ENCODE data around the gene KCNQ5. TPM values are rescaled to one million over a fixed set of nuclear protein-coding genes. Genes with fewer than 3 reads are reported as not detected.

KCNQ5 gene
- total RNA-seq, 1 experiment from 2014 or later, result 2.0 TPM

DNA sequence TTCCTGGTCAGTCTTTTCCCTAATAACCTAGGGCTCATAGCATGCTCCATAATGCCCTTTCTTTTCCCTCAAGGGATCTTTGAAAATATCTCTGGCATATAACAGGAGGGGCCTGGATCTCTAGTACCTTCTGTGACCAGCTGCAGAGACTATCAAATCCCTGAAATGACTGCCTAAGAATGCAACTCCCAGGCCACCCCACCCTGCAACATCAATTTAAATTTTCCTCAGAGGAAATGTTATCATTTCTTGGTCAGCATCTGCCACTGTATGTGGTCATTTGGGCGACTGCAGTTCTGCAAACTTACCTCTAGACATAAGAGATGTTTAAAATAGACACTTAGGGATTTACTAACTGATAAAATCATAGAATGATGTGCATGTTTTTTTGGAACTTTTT is 200.2 kb downstream of the KCNQ5 start (continued):
- TF ChIP-seq, protein P1, sequence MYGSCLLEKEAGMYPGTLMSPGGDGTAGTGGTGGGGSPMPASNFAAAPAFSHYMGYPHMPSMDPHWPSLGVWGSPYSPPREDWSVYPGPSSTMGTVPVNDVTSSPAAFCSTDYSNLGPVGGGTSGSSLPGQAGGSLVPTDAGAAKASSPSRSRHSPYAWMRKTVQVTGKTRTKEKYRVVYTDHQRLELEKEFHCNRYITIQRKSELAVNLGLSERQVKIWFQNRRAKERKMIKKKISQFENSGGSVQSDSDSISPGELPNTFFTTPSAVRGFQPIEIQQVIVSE (CRISPR knock-in tag; IDR thresholded peaks at IDR 0.05; ENCODE audit: borderline replicate concordance), result no peak
- TF ChIP-seq MYBL2 (CRISPR knock-in tag; IDR thresholded peaks at IDR 0.05), result no peak
- TF ChIP-seq, protein P2, sequence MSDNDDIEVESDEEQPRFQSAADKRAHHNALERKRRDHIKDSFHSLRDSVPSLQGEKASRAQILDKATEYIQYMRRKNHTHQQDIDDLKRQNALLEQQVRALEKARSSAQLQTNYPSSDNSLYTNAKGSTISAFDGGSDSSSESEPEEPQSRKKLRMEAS (CRISPR knock-in tag; IDR thresholded peaks at IDR 0.05), result no peak

DNA sequence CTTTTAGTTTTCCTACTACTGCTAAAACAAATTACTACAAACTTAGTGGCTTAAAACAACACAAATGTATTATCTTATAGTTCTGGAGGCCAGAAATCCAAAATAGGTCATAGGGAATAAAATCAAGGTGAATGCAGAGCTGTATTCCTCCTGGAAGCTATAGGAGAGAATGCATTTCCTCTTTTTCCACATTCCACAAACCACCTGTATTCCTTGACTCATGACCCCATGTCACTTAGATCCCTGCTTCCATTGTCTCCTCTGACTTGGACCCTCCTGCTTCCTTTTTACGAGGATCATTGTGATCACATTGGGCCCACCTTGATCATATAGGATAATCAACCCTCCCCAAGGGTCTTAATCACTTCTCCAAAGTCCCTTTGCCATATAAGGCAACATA is 200.8 kb downstream of the KCNQ5 start:
- H3K27ac Mint-ChIP-seq, result no peak overlapping the region
- DNase-seq (ENCODE audit: low spot score), result no peak
- ChIA-PET CTCF (interaction anchor here (0.6 kb wide), 1 partner anchor 16 kb away, joined by 3 read pairs; no protein-coding TSS in a partner anchor), POLR2A (no interaction called here)
- H3K36me3 Mint-ChIP-seq, result no peaks in the 10 kb centered on the region
- H3K9me3 Mint-ChIP-seq, result no peaks in the 10 kb centered on the region
- no peak overlapping the region for H3K4me3 Mint-ChIP-seq
- peaks cover 6% of the 10 kb centered on the region for H3K4me1 Mint-ChIP-seq
- H3K27me3 Mint-ChIP-seq (ENCODE audit: low read depth), result no peaks in the 10 kb centered on the region
- ATAC-seq, result peak; percentile 84
- TF ChIP-seq, protein P3, sequence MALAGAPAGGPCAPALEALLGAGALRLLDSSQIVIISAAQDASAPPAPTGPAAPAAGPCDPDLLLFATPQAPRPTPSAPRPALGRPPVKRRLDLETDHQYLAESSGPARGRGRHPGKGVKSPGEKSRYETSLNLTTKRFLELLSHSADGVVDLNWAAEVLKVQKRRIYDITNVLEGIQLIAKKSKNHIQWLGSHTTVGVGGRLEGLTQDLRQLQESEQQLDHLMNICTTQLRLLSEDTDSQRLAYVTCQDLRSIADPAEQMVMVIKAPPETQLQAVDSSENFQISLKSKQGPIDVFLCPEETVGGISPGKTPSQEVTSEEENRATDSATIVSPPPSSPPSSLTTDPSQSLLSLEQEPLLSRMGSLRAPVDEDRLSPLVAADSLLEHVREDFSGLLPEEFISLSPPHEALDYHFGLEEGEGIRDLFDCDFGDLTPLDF (CRISPR knock-in tag; IDR thresholded peaks at IDR 0.05), result no peak
- TF ChIP-seq, protein P4, sequence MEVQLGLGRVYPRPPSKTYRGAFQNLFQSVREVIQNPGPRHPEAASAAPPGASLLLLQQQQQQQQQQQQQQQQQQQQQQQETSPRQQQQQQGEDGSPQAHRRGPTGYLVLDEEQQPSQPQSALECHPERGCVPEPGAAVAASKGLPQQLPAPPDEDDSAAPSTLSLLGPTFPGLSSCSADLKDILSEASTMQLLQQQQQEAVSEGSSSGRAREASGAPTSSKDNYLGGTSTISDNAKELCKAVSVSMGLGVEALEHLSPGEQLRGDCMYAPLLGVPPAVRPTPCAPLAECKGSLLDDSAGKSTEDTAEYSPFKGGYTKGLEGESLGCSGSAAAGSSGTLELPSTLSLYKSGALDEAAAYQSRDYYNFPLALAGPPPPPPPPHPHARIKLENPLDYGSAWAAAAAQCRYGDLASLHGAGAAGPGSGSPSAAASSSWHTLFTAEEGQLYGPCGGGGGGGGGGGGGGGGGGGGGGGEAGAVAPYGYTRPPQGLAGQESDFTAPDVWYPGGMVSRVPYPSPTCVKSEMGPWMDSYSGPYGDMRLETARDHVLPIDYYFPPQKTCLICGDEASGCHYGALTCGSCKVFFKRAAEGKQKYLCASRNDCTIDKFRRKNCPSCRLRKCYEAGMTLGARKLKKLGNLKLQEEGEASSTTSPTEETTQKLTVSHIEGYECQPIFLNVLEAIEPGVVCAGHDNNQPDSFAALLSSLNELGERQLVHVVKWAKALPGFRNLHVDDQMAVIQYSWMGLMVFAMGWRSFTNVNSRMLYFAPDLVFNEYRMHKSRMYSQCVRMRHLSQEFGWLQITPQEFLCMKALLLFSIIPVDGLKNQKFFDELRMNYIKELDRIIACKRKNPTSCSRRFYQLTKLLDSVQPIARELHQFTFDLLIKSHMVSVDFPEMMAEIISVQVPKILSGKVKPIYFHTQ (CRISPR knock-in tag; IDR thresholded peaks at IDR 0.05), result no peak
- TF ChIP-seq ZNF396 (CRISPR knock-in tag; IDR thresholded peaks at IDR 0.05; ENCODE audit: borderline replicate concordance), result no peak
- TF ChIP-seq EMX1 (CRISPR knock-in tag; IDR thresholded peaks at IDR 0.05), result no peak
- TF ChIP-seq JAZF1 (CRISPR knock-in tag; IDR thresholded peaks at IDR 0.05), result no peak
- no peak for TF ChIP-seq SMAD4 (CRISPR knock-in tag; IDR thresholded peaks at IDR 0.05)
- TF ChIP-seq, protein P5, sequence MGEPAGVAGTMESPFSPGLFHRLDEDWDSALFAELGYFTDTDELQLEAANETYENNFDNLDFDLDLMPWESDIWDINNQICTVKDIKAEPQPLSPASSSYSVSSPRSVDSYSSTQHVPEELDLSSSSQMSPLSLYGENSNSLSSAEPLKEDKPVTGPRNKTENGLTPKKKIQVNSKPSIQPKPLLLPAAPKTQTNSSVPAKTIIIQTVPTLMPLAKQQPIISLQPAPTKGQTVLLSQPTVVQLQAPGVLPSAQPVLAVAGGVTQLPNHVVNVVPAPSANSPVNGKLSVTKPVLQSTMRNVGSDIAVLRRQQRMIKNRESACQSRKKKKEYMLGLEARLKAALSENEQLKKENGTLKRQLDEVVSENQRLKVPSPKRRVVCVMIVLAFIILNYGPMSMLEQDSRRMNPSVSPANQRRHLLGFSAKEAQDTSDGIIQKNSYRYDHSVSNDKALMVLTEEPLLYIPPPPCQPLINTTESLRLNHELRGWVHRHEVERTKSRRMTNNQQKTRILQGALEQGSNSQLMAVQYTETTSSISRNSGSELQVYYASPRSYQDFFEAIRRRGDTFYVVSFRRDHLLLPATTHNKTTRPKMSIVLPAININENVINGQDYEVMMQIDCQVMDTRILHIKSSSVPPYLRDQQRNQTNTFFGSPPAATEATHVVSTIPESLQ (CRISPR knock-in tag; IDR thresholded peaks at IDR 0.05), result no peak
- TF ChIP-seq, protein P6, sequence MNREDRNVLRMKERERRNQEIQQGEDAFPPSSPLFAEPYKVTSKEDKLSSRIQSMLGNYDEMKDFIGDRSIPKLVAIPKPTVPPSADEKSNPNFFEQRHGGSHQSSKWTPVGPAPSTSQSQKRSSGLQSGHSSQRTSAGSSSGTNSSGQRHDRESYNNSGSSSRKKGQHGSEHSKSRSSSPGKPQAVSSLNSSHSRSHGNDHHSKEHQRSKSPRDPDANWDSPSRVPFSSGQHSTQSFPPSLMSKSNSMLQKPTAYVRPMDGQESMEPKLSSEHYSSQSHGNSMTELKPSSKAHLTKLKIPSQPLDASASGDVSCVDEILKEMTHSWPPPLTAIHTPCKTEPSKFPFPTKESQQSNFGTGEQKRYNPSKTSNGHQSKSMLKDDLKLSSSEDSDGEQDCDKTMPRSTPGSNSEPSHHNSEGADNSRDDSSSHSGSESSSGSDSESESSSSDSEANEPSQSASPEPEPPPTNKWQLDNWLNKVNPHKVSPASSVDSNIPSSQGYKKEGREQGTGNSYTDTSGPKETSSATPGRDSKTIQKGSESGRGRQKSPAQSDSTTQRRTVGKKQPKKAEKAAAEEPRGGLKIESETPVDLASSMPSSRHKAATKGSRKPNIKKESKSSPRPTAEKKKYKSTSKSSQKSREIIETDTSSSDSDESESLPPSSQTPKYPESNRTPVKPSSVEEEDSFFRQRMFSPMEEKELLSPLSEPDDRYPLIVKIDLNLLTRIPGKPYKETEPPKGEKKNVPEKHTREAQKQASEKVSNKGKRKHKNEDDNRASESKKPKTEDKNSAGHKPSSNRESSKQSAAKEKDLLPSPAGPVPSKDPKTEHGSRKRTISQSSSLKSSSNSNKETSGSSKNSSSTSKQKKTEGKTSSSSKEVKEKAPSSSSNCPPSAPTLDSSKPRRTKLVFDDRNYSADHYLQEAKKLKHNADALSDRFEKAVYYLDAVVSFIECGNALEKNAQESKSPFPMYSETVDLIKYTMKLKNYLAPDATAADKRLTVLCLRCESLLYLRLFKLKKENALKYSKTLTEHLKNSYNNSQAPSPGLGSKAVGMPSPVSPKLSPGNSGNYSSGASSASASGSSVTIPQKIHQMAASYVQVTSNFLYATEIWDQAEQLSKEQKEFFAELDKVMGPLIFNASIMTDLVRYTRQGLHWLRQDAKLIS (CRISPR knock-in tag; IDR thresholded peaks at IDR 0.05; ENCODE audit: borderline replicate concordance), result no peak
- no peak for TF ChIP-seq SOX15 (CRISPR knock-in tag; IDR thresholded peaks at IDR 0.05)
- TF ChIP-seq, protein P7, sequence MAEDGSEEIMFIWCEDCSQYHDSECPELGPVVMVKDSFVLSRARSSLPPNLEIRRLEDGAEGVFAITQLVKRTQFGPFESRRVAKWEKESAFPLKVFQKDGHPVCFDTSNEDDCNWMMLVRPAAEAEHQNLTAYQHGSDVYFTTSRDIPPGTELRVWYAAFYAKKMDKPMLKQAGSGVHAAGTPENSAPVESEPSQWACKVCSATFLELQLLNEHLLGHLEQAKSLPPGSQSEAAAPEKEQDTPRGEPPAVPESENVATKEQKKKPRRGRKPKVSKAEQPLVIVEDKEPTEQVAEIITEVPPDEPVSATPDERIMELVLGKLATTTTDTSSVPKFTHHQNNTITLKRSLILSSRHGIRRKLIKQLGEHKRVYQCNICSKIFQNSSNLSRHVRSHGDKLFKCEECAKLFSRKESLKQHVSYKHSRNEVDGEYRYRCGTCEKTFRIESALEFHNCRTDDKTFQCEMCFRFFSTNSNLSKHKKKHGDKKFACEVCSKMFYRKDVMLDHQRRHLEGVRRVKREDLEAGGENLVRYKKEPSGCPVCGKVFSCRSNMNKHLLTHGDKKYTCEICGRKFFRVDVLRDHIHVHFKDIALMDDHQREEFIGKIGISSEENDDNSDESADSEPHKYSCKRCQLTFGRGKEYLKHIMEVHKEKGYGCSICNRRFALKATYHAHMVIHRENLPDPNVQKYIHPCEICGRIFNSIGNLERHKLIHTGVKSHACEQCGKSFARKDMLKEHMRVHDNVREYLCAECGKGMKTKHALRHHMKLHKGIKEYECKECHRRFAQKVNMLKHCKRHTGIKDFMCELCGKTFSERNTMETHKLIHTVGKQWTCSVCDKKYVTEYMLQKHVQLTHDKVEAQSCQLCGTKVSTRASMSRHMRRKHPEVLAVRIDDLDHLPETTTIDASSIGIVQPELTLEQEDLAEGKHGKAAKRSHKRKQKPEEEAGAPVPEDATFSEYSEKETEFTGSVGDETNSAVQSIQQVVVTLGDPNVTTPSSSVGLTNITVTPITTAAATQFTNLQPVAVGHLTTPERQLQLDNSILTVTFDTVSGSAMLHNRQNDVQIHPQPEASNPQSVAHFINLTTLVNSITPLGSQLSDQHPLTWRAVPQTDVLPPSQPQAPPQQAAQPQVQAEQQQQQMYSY (CRISPR knock-in tag; IDR thresholded peaks at IDR 0.05), result no peak
- TF ChIP-seq ZBTB21 (CRISPR knock-in tag; IDR thresholded peaks at IDR 0.05; ENCODE audit: borderline replicate concordance), result no peak
- TF ChIP-seq ZNF423 (CRISPR knock-in tag; IDR thresholded peaks at IDR 0.05), result no peak
- TF ChIP-seq, protein P8, sequence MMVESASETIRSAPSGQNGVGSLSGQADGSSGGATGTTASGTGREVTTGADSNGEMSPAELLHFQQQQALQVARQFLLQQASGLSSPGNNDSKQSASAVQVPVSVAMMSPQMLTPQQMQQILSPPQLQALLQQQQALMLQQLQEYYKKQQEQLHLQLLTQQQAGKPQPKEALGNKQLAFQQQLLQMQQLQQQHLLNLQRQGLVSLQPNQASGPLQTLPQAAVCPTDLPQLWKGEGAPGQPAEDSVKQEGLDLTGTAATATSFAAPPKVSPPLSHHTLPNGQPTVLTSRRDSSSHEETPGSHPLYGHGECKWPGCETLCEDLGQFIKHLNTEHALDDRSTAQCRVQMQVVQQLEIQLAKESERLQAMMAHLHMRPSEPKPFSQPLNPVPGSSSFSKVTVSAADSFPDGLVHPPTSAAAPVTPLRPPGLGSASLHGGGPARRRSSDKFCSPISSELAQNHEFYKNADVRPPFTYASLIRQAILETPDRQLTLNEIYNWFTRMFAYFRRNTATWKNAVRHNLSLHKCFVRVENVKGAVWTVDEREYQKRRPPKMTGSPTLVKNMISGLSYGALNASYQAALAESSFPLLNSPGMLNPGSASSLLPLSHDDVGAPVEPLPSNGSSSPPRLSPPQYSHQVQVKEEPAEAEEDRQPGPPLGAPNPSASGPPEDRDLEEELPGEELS (CRISPR knock-in tag; IDR thresholded peaks at IDR 0.05), result no peak
- no peak for TF ChIP-seq NR2C2 (CRISPR knock-in tag; IDR thresholded peaks at IDR 0.05)
- TF ChIP-seq, protein P9, sequence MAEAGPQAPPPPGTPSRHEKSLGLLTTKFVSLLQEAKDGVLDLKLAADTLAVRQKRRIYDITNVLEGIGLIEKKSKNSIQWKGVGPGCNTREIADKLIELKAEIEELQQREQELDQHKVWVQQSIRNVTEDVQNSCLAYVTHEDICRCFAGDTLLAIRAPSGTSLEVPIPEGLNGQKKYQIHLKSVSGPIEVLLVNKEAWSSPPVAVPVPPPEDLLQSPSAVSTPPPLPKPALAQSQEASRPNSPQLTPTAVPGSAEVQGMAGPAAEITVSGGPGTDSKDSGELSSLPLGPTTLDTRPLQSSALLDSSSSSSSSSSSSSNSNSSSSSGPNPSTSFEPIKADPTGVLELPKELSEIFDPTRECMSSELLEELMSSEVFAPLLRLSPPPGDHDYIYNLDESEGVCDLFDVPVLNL (CRISPR knock-in tag; IDR thresholded peaks at IDR 0.05; ENCODE audit: borderline replicate concordance, low read depth), result no peak

Data from WTC11 (cell line).